IMR-90 (cell line): ENCODE results near the gene C22orf42. TPM values are rescaled to one million over a fixed set of nuclear protein-coding genes. Genes with fewer than 3 reads are reported as not detected.

Source experiments
- ATAC-seq: fragments of 200-7000 bp; cut with Tn5 transposase; 2 replicates; pipeline ENCODE4 v1.9.1; 2020; ENCODE audit warnings: low read depth, mild to moderate bottlenecking, moderate library complexity
- BruUV-seq: library from RNA; stranded (reverse); fragments of 400-500 nt; replicated peaks from 2 replicates; lab custom pipeline; 2021; lab: Mats Ljungman, UMichigan
- CTCF ChIA-PET: fragments of 300-600 bp; formaldehyde crosslinking; extraction: SDS; loops from one replicate; lab custom pipeline; 2021; ENCODE audit warnings: antibody characterized with exemption; lab: Yijun Ruan, JAX
- POLR2A ChIA-PET: fragments of 300-600 bp; sonication (Branson Sonifier 250); formaldehyde crosslinking; loops from one replicate; lab custom pipeline; 2022; ENCODE audit warnings: antibody characterized with exemption; ENCODE audit not compliant: unreplicated experiment; lab: Charles Lee
- DNase-seq: peaks from one replicate; pipeline ENCODE4 v3.0.0; 2013
- H2AFZ ChIP-seq: replicated peaks from 2 replicates; pipeline ENCODE3; 2013; ENCODE audit warnings: low read length, mild to moderate bottlenecking; ENCODE audit not compliant: poor library complexity
- H2AK5ac ChIP-seq: 2 replicates; pipeline ENCODE4 v1.6.1; 2013; ENCODE audit warnings: low read depth, low read length, inconsistent platforms
- H2AK9ac ChIP-seq: replicated peaks from 2 replicates; pipeline ENCODE3; 2013; ENCODE audit warnings: mild to moderate bottlenecking, low read depth, low read length, moderate library complexity; ENCODE audit not compliant: poor library complexity
- H2BK120ac ChIP-seq: 2 replicates; pipeline ENCODE4 v1.6.1; 2013; ENCODE audit warnings: low read depth, low read length, inconsistent platforms
- H2BK15ac ChIP-seq: 3 replicates; pipeline ENCODE4 v1.6.1; 2013; ENCODE audit warnings: low read depth, low read length, inconsistent platforms
- H2BK20ac ChIP-seq: 2 replicates; pipeline ENCODE4 v1.6.1; 2013; ENCODE audit warnings: low read depth, mild to moderate bottlenecking, inconsistent platforms, low read length, moderate library complexity
- H2BK5ac ChIP-seq: 2 replicates; pipeline ENCODE4 v1.6.1; 2013; ENCODE audit warnings: mild to moderate bottlenecking, low read depth, low read length, inconsistent platforms; ENCODE audit not compliant: poor library complexity, severe bottlenecking
- H3K14ac ChIP-seq: replicated peaks from 2 replicates; pipeline ENCODE4 v1.6.1; 2013; ENCODE audit warnings: low read depth, low read length, inconsistent platforms
- H3K18ac ChIP-seq: 2 replicates; pipeline ENCODE4 v1.6.1; 2013; ENCODE audit warnings: low read depth, low read length, control low read depth
- H3K23ac ChIP-seq: 2 replicates; pipeline ENCODE4 v1.6.1; 2013; ENCODE audit warnings: low read depth, low read length, inconsistent platforms
- H3K27ac ChIP-seq: 2 replicates; pipeline ENCODE4 v1.5.1; 2013; ENCODE audit warnings: mild to moderate bottlenecking, control low read depth, low read length; ENCODE audit not compliant: insufficient read depth
- H3K27me3 ChIP-seq: 2 replicates; pipeline ENCODE4 v1.6.1; 2013; ENCODE audit warnings: low read length; ENCODE audit not compliant: control insufficient read depth, insufficient read depth
- H3K36me3 ChIP-seq: 2 replicates; pipeline ENCODE4 v1.6.1; 2013; ENCODE audit warnings: low read length, mixed read lengths; ENCODE audit not compliant: control insufficient read depth, insufficient read depth
- H3K4ac ChIP-seq: 2 replicates; pipeline ENCODE4 v1.6.1; 2013; ENCODE audit warnings: low read depth, low read length, inconsistent platforms
- H3K4me1 ChIP-seq: 2 replicates; pipeline ENCODE4 v1.6.1; 2013; ENCODE audit warnings: low read length, mixed read lengths; ENCODE audit not compliant: control insufficient read depth, insufficient read depth
- H3K4me2 ChIP-seq: 2 replicates; pipeline ENCODE4 v1.6.1; 2013; ENCODE audit warnings: low read depth, mild to moderate bottlenecking, control low read depth, low read length, moderate library complexity
- H3K4me3 ChIP-seq: 2 replicates; pipeline ENCODE4 v1.5.1; 2013; ENCODE audit warnings: low read depth, mild to moderate bottlenecking, control low read depth, low read length, moderate library complexity; ENCODE audit not compliant: insufficient read depth
- H3K56ac ChIP-seq: 2 replicates; pipeline ENCODE4 v1.6.1; 2013; ENCODE audit warnings: low read length, inconsistent platforms; ENCODE audit not compliant: insufficient read depth; ENCODE audit errors: extremely low read depth
- H3K79me1 ChIP-seq, 2 experiments: 2 replicates each; pipeline ENCODE4 v1.6.1; 2013; ENCODE audit warnings: low read length in 2 of 2, inconsistent platforms in 1 of 2, low read depth in 1 of 2
- H3K9ac ChIP-seq: 2 replicates; pipeline ENCODE4 v1.6.1; 2013; ENCODE audit warnings: low read depth, low read length, control low read depth
- H3K9me1 ChIP-seq: 2 replicates; pipeline ENCODE4 v1.6.1; 2013; ENCODE audit warnings: low read length, inconsistent platforms; ENCODE audit not compliant: insufficient read depth
- H3K9me3 ChIP-seq: 2 replicates; pipeline ENCODE4 v1.6.1; 2013; ENCODE audit warnings: low read length; ENCODE audit not compliant: control insufficient read depth, insufficient read depth
- H4K20me1 ChIP-seq: 2 replicates; pipeline ENCODE4 v1.6.1; 2013; ENCODE audit warnings: low read length, inconsistent platforms; ENCODE audit not compliant: insufficient read depth
- H4K5ac ChIP-seq: 2 replicates; pipeline ENCODE4 v1.6.1; 2013; ENCODE audit warnings: mild to moderate bottlenecking, low read depth, low read length, control low read depth
- H4K8ac ChIP-seq, 2 experiments: 2 replicates each; pipeline ENCODE4 v1.6.1; 2013; ENCODE audit warnings: low read depth in 2 of 2, low read length in 2 of 2, control low read depth in 1 of 2, inconsistent platforms in 1 of 2
- H4K91ac ChIP-seq: 2 replicates; pipeline ENCODE4 v1.6.1; 2013; ENCODE audit warnings: low read depth, low read length, inconsistent platforms; ENCODE audit not compliant: insufficient read depth
- BHLHE40 ChIP-seq: fragments of 150-350 bp; IDR thresholded peaks from 2 replicates; pipeline ENCODE4 v1.6.1; 2016; ENCODE audit warnings: mild to moderate bottlenecking, low read depth, low read length
- FOS ChIP-seq: fragments of 150-350 bp; IDR thresholded peaks from 2 replicates; pipeline ENCODE4 v1.6.1; 2016; ENCODE audit warnings: low read depth, low read length
- MAFK ChIP-seq: IDR thresholded peaks from 2 replicates; pipeline ENCODE4 v1.6.1; 2012; ENCODE audit warnings: low read depth, low read length, improper control_type of control experiment
- RCOR1 ChIP-seq: IDR thresholded peaks from 2 replicates; pipeline ENCODE4 v1.6.1; 2012; ENCODE audit warnings: mild to moderate bottlenecking, low read length, improper control_type of control experiment; ENCODE audit not compliant: insufficient replicate concordance
- USF2 ChIP-seq: fragments of 150-350 bp; IDR thresholded peaks from 2 replicates; pipeline ENCODE4 v1.6.1; 2017; ENCODE audit warnings: mild to moderate bottlenecking, antibody characterized with exemption, low read length, low read depth
- WGBS, 2 experiments: methylation state at CpG; one replicate each; pipeline versions ENCODE4 v1.1.5 to v1.1.7; 2013; ENCODE audit warnings: missing lambda C conversion rate in 2 of 2; ENCODE audit not compliant: insufficient read length in 1 of 2; ENCODE audit errors: extremely low coverage in 2 of 2; 5-methylcytosine and 5-hydroxymethylcytosine counted together
- dilution Hi-C: fragments of 300-500 bp; cut with HindIII; formaldehyde crosslinking; loops from one replicate; pipeline ENCODE4 v1.14.3; 2018; ENCODE audit warnings: low sequenced_read_pairs; ENCODE audit not compliant: unreplicated experiment
- in situ Hi-C: fragments of 300-500 bp; cut with MboI; formaldehyde crosslinking; loops from 3 replicates; pipeline ENCODE4 v1.14.3; 2019; ENCODE audit warnings: low sequenced_read_pairs, inconsistent platforms, mixed read lengths
- intact Hi-C: fragments of 100-400 bp; cut with micrococcal nuclease; formaldehyde crosslinking; loops from 2 replicates; pipeline ENCODE4 v1.10.0; 2022
- polyA plus RNA-seq, 3 experiments: library from polyadenylated mRNA; depleted of rRNA; stranded (reverse); fragments of >200 nt; gene quantifications; 2 replicates each; pipeline ENCODE4 v1.2.3, GENCODE V29; 2012; ENCODE audit warnings: low replicate concordance in 1 of 3
- total RNA-seq: library from RNA; depleted of rRNA; stranded (reverse); fragments of >200 nt; gene quantifications from 2 replicates; pipeline ENCODE4 v1.2.3, GENCODE V29; 2012

C22orf42 gene
- total and polyA plus RNA-seq, 2 of the 4 experiments (the other 2 are of a cell fraction) = not detected

- H4K91ac ChIP-seq = no peak overlapping the region
- no peak overlapping the region for H3K4ac ChIP-seq
- H4K20me1 ChIP-seq = no peaks in the 10 kb centered on the region
- 79% methylated on average over 2 of the region's 7 CpGs; no CpG with 5 or more reads in 1 of the 2 experiments for WGBS, 2 experiments
- no peak overlapping the region for H2AFZ ChIP-seq
- H3K9ac ChIP-seq = no peak overlapping the region
- in situ Hi-C loops (no loop called here), intact Hi-C loops (no loop called here), dilution Hi-C loops (no loop called here)
- H2AK9ac ChIP-seq = no peak overlapping the region
- H3K9me3 ChIP-seq = no peaks in the 10 kb centered on the region
- no peak overlapping the region for H3K4me3 ChIP-seq
- H2AK5ac ChIP-seq = no peak overlapping the region
- no peak overlapping the region for H4K5ac ChIP-seq
- ChIA-PET CTCF (no interaction called here), POLR2A (no interaction called here)
- no peak for DNase-seq
- no peaks in the 10 kb centered on the region for H3K9me1 ChIP-seq
- no peak overlapping the region for H2BK120ac ChIP-seq
- H2BK20ac ChIP-seq = no peak overlapping the region
- no peaks in the 10 kb centered on the region for H3K36me3 ChIP-seq
- no peak overlapping the region for H2BK15ac ChIP-seq
- H3K27ac ChIP-seq = no peak overlapping the region
- H3K56ac ChIP-seq = no peak overlapping the region
- no peaks in the 10 kb centered on the region for H3K79me1 ChIP-seq
- no peak overlapping the region for H3K4me2 ChIP-seq
- peaks cover 16% of the 10 kb centered on the region; the same call in 1 of the 2 replicates for H3K27me3 ChIP-seq
- H2BK5ac ChIP-seq = no peak overlapping the region
- H3K14ac ChIP-seq = no peak overlapping the region
- no peak overlapping the region for H3K18ac ChIP-seq
- no peak overlapping the region for H3K23ac ChIP-seq
- BruUV-seq = no TSS peak
- no peaks in the 10 kb centered on the region for H3K4me1 ChIP-seq
- ATAC-seq = no peak
- H4K8ac ChIP-seq = no peak overlapping the region
- TF ChIP-seq USF2 = no peak
- no peak for TF ChIP-seq BHLHE40
- TF ChIP-seq FOS = no peak
- no peak for TF ChIP-seq MAFK
- no peak for TF ChIP-seq RCOR1
Measured at GRCh38 chr22:32199961-32200360, 40.9 kb upstream of the C22orf42 start.
